AG09309 (cell line): ENCODE data around the gene CD247.
"Not testable (repeated sequence)": the region's sequence is repeated elsewhere in the genome, so short reads cannot be mapped to it uniquely, and the experiment has no call there.

Experiments
- DNase-seq: peaks from one replicate; pipeline ENCODE4 v3.0.0-alpha.2; 2010; ENCODE audit warnings: low read depth
- H3K4me3 ChIP-seq: 2 replicates; pipeline ENCODE4 v1.5.1; 2011; ENCODE audit warnings: mild to moderate bottlenecking, low read depth, low read length, moderate library complexity; ENCODE audit not compliant: control insufficient read depth
- TF ChIP-seq, protein P1 (sequence below): IDR thresholded peaks from 2 replicates; pipeline ENCODE4 v1.5.1; 2011; ENCODE audit warnings: mild to moderate bottlenecking, low read depth, low read length, inconsistent platforms; ENCODE audit not compliant: insufficient read depth, control insufficient read depth; ENCODE audit errors: missing control alignments

The CD247 gene

GRCh38 chr1:167562702-167563101, 44.4 kb upstream of the CD247 start:
- TF ChIP-seq, protein P1, sequence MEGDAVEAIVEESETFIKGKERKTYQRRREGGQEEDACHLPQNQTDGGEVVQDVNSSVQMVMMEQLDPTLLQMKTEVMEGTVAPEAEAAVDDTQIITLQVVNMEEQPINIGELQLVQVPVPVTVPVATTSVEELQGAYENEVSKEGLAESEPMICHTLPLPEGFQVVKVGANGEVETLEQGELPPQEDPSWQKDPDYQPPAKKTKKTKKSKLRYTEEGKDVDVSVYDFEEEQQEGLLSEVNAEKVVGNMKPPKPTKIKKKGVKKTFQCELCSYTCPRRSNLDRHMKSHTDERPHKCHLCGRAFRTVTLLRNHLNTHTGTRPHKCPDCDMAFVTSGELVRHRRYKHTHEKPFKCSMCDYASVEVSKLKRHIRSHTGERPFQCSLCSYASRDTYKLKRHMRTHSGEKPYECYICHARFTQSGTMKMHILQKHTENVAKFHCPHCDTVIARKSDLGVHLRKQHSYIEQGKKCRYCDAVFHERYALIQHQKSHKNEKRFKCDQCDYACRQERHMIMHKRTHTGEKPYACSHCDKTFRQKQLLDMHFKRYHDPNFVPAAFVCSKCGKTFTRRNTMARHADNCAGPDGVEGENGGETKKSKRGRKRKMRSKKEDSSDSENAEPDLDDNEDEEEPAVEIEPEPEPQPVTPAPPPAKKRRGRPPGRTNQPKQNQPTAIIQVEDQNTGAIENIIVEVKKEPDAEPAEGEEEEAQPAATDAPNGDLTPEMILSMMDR: no peak
- H3K4me3 ChIP-seq: no peak overlapping the region
- DNase-seq: peak; percentile 17

GRCh38 chr1:167561753-167562152, 43.4 kb upstream of the CD247 start:
- H3K4me3 ChIP-seq: no peak overlapping the region
- no peak for DNase-seq
- TF ChIP-seq, protein P1: no peak

DNA sequence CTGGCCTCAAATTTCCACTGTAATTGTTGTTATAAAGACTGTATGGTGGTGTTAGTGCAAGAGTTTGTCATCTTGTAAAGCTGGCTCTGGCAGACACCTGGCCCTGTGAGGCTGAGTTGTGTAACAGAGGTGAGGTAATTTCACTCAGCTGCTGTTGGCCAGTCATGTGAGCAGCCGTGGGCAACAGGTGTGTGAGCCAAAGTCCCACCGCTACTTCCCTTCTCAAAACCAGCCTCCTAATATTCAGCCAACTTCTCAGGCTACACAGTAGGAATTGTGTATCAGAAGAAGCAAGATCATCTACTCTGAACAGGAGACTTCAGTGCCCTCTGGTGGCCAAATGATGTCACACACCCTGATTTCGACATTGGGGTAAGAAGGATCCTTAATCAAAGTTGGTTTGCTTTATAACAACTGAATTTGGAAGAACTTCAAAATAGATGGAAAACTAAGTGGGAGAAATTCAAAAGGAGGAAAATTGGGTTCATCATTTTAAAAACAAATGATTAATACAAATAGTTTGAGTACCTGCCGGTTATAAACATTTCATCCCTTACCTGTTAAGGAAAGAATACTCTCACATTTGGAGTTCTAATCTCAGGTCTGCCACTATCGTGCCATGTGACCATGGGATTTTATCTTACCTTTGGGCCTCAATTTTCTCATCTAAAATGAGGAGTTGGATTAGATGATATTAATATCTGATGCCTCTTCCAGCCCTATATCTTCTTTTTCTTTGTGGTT, 37.8 kb upstream of the CD247 start:
- TF ChIP-seq, protein P1: peak; percentile 82
- H3K4me3 ChIP-seq: no peak overlapping the region
- no peak for DNase-seq

- not testable (repeated sequence) for DNase-seq, H3K4me3 ChIP-seq
Observed at GRCh38 chr1:167555072-167555471, 36.7 kb upstream of the CD247 start.

DNA sequence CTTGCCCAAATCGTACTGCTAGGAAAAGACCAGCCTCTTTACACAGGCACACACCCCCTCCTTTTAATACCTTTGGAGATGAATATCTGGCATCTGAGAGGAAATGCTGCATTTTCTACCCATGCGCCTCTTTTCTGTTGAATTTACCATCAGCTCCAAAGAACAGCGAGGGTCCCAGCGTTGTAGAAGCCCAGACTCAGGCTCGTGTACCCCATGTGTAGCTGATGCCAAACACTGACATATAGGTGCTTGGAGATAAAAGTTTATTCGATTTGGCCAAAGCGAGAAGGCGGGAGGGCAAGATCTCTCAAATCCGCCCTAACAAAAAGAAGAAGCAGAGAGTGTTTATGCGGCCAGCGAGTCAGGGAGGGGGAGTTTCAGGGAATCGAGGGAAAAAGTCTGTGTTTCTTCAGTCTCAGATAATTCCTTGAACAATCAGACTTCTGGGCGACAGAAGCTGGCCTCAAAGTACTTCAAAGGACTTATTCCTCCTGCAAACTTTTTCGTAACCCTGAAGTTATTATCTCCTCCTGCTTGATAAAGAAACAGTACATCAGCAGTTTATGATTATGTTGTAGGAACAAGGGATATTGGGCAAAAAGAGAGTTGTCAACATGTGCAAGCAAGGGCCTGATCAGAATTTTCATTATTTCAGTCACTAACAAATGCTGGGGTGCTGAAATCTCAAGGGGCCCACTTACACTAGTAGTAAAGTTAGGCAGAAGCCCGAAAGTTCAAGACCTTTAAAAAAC, 35.9 kb upstream of the CD247 start:
- no peak for DNase-seq
- peak overlapping the region; percentile 21 for H3K4me3 ChIP-seq
- TF ChIP-seq, protein P1: no peak

GRCh38 chr1:167553136-167554027, 35.1 kb upstream of the CD247 start, which contains the start of gene CREG1:
Gene CREG1 (minus strand): TSS chr1:167553762.
- DNase-seq: peak; percentile 41
- TF ChIP-seq, protein P1: no peak
- H3K4me3 ChIP-seq: peak within 1 kb of the TSS; percentile 49
